Smooth muscle cell (in vitro differentiated cells): ENCODE measurements around the gene MMRN2. TPM values are rescaled to one million over a fixed set of nuclear protein-coding genes. Genes with fewer than 3 reads are reported as not detected.

Source experiments
- DNase-seq: peaks from one replicate; lab custom pipeline; 2025; ENCODE audit not compliant: unreplicated experiment; lab: John Stamatoyannopoulos, UW
- H2AFZ ChIP-seq: fragments of 200-600 bp; sonication (generic); 2 replicates; pipeline ENCODE4 v1.6.0; 2016; ENCODE audit warnings: antibody characterized with exemption, low read depth, mild to moderate bottlenecking
- H3F3A ChIP-seq: fragments of 200-600 bp; sonication (generic); 2 replicates; pipeline ENCODE4 v1.6.0; 2017; ENCODE audit warnings: antibody characterized with exemption, low read depth
- H3K27ac ChIP-seq: fragments of 200-600 bp; sonication (generic); 2 replicates; pipeline ENCODE4 v1.5.1; 2016; ENCODE audit warnings: low read depth, mild to moderate bottlenecking
- H3K27me3 ChIP-seq: fragments of 200-600 bp; sonication (generic); 2 replicates; pipeline ENCODE4 v1.6.1; 2016; ENCODE audit warnings: low read depth, mild to moderate bottlenecking
- H3K36me3 ChIP-seq: fragments of 200-600 bp; sonication (generic); 2 replicates; pipeline ENCODE4 v1.5.1; 2016; ENCODE audit warnings: low read depth
- H3K4me1 ChIP-seq: fragments of 200-600 bp; sonication (generic); 2 replicates; pipeline ENCODE4 v1.5.1; 2016; ENCODE audit warnings: low read depth
- H3K4me2 ChIP-seq: fragments of 200-600 bp; sonication (generic); 2 replicates; pipeline ENCODE4 v1.6.0; 2016; ENCODE audit warnings: mild to moderate bottlenecking
- H3K4me3 ChIP-seq: fragments of 200-600 bp; sonication (generic); 2 replicates; pipeline ENCODE4 v1.5.1; 2016; ENCODE audit warnings: mild to moderate bottlenecking
- H3K79me2 ChIP-seq: fragments of 200-600 bp; sonication (generic); 2 replicates; pipeline ENCODE4 v1.6.0; 2016; ENCODE audit warnings: low read depth, mild to moderate bottlenecking
- H3K9ac ChIP-seq: fragments of 200-600 bp; sonication (generic); 2 replicates; pipeline ENCODE4 v1.6.0; 2016; ENCODE audit warnings: low read depth
- H3K9me3 ChIP-seq: fragments of 200-600 bp; sonication (generic); replicated peaks from 2 replicates; pipeline ENCODE4 v1.5.1; 2016; ENCODE audit warnings: low read depth
- H4K20me1 ChIP-seq: fragments of 200-600 bp; sonication (generic); 2 replicates; pipeline ENCODE4 v1.6.0; 2016; ENCODE audit warnings: low read depth
- CTCF ChIP-seq: fragments of 200-600 bp; sonication (generic); IDR thresholded peaks from 2 replicates; pipeline ENCODE4 v1.5.1; 2017; ENCODE audit warnings: borderline replicate concordance, mild to moderate bottlenecking, antibody characterized with exemption; ENCODE audit not compliant: insufficient read depth, poor library complexity, severe bottlenecking
- WGBS: methylation state at CpG from one replicate; pipeline ENCODE4 v1.1.7; 2016; ENCODE audit warnings: low lambda C conversion rate; 5-methylcytosine and 5-hydroxymethylcytosine counted together
- polyA plus RNA-seq: library from polyadenylated mRNA; unstranded; fragments of >200 nt; fragmentation: Nextera tagmentation; extraction: Ambion mirVana; gene quantifications from 2 replicates; pipeline ENCODE4 v1.2.1, GENCODE V29; 2016
- total RNA-seq: library from RNA; depleted of rRNA; stranded (reverse); fragments of >200 nt; gene quantifications from 2 replicates; pipeline ENCODE4 v1.2.3, GENCODE V29; 2014

The MMRN2 gene
- total and polyA plus RNA-seq, 2 experiments from 2014 or later: 0.09 to 0.16 TPM

- H4K20me1 ChIP-seq: no peaks in the 10 kb centered on the region
- no peak overlapping the region for H3K27ac ChIP-seq
- no peak overlapping the region for H3K4me3 ChIP-seq
- peaks cover 10% of the 10 kb centered on the region for H3K4me1 ChIP-seq
- no peak overlapping the region for H3K9ac ChIP-seq
- WGBS: 95% methylated on average over 5 of the region's 5 CpGs
- H3K9me3 ChIP-seq: no peaks in the 10 kb centered on the region
- DNase-seq: no peak
- peaks cover 20% of the 10 kb centered on the region for H3F3A ChIP-seq
- H3K36me3 ChIP-seq: no peaks in the 10 kb centered on the region
- H3K79me2 ChIP-seq: no peaks in the 10 kb centered on the region
- no peak overlapping the region for H3K4me2 ChIP-seq
- H2AFZ ChIP-seq: no peak overlapping the region
- no peaks in the 10 kb centered on the region for H3K27me3 ChIP-seq
- no peak for TF ChIP-seq CTCF
Measured at GRCh38 chr10:86976362-86977056, 19.1 kb upstream of the MMRN2 start.

- no peak overlapping the region for H3K27ac ChIP-seq
- no peaks in the 10 kb centered on the region for H4K20me1 ChIP-seq
- peaks cover 26% of the 10 kb centered on the region for H3K4me1 ChIP-seq
- WGBS: 78% methylated on average over 7 of the region's 7 CpGs
- no peak overlapping the region for H3K4me3 ChIP-seq
- H3F3A ChIP-seq: peaks cover 12% of the 10 kb centered on the region
- H3K79me2 ChIP-seq: no peaks in the 10 kb centered on the region
- H2AFZ ChIP-seq: no peak overlapping the region
- H3K27me3 ChIP-seq: no peaks in the 10 kb centered on the region
- no peaks in the 10 kb centered on the region for H3K36me3 ChIP-seq
- no peak for DNase-seq
- no peak overlapping the region for H3K9ac ChIP-seq
- H3K4me2 ChIP-seq: no peak overlapping the region
- TF ChIP-seq CTCF: no peak
- H3K9me3 ChIP-seq: no peaks in the 10 kb centered on the region
Measured at GRCh38 chr10:86974484-86974883, 17.1 kb upstream of the MMRN2 start.

- H3F3A ChIP-seq: peaks cover 7% of the 10 kb centered on the region
- no peak overlapping the region for H3K4me3 ChIP-seq
- no peak for TF ChIP-seq CTCF
- no peak overlapping the region for H3K9ac ChIP-seq
- WGBS: 86% methylated on average over 11 of the region's 11 CpGs
- H4K20me1 ChIP-seq: no peaks in the 10 kb centered on the region
- H3K9me3 ChIP-seq: no peaks in the 10 kb centered on the region
- H3K27me3 ChIP-seq: no peaks in the 10 kb centered on the region
- peaks cover 24% of the 10 kb centered on the region for H3K4me1 ChIP-seq
- no peak overlapping the region for H3K4me2 ChIP-seq
- no peak for DNase-seq
- H3K36me3 ChIP-seq: no peaks in the 10 kb centered on the region
- H3K27ac ChIP-seq: peak overlapping the region; percentile 95
- no peaks in the 10 kb centered on the region for H3K79me2 ChIP-seq
- no peak overlapping the region for H2AFZ ChIP-seq
Measured at GRCh38 chr10:86972613-86973380, 15.4 kb upstream of the MMRN2 start.
